ENCODE data around the gene VSIG10L2.

DNA sequence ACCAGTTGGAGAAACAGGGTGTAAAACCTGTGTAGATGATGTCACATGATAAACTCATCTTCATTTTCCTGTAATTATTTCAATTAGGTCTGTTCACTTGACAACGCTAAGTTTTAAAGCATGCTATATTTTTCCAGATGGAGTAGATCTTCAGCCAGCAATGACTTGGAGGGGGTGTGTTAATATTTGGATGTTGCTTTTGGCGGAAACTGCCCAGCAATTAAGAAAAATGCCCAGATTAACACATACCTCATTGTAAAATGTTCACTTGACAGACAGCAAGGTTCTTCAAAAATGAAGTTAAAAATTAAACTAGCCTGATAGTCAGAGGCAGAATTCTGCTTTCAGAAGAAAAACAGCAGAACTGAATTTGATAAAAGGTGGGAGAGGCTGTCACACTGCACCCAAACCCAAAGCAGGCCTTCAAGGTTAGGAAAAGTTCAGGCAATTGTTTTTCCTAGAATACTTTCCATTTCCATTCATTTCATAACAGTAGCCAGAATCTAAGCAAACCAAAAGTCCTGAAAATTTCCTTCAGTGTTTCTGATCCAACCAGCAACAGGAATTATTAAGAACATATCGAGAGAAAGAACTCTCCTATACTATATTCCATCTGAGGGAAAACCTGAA, 33.0 kb downstream of the VSIG10L2 start:
- TF ChIP-seq, protein P1, sequence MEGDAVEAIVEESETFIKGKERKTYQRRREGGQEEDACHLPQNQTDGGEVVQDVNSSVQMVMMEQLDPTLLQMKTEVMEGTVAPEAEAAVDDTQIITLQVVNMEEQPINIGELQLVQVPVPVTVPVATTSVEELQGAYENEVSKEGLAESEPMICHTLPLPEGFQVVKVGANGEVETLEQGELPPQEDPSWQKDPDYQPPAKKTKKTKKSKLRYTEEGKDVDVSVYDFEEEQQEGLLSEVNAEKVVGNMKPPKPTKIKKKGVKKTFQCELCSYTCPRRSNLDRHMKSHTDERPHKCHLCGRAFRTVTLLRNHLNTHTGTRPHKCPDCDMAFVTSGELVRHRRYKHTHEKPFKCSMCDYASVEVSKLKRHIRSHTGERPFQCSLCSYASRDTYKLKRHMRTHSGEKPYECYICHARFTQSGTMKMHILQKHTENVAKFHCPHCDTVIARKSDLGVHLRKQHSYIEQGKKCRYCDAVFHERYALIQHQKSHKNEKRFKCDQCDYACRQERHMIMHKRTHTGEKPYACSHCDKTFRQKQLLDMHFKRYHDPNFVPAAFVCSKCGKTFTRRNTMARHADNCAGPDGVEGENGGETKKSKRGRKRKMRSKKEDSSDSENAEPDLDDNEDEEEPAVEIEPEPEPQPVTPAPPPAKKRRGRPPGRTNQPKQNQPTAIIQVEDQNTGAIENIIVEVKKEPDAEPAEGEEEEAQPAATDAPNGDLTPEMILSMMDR (IDR thresholded peaks at IDR 0.05): no peak
- no peak for TF ChIP-seq POLR2A (IDR thresholded peaks at IDR 0.05)
